WERI-Rb-1 (cell line): Measurements from ENCODE around the gene DHX38.

ENCODE experiments used
- DNase-seq: peaks from one replicate; pipeline ENCODE4 v3.0.0-alpha.2; 2020
- H3K27ac ChIP-seq: fragments of 250-450 bp; sonication (Bioruptor Pico); 2 replicates; pipeline ENCODE4 v1.5.1; 2020; ENCODE audit warnings: mild to moderate bottlenecking, moderate library complexity
- H3K27me3 ChIP-seq: fragments of 250-450 bp; sonication (Bioruptor Pico); 2 replicates; pipeline ENCODE4 v1.5.1; 2021; ENCODE audit warnings: mild to moderate bottlenecking, low read depth, moderate library complexity; ENCODE audit not compliant: insufficient read depth, severe bottlenecking
- H3K36me3 ChIP-seq: fragments of 250-450 bp; sonication (Bioruptor Pico); 2 replicates; pipeline ENCODE4 v1.5.1; 2020; ENCODE audit warnings: mild to moderate bottlenecking, moderate library complexity
- H3K4me3 ChIP-seq: 2 replicates; pipeline ENCODE4 v1.5.1; 2011; ENCODE audit warnings: low read depth, mild to moderate bottlenecking, control low read depth, low read length
- H3K9me3 ChIP-seq: fragments of 250-450 bp; sonication (Bioruptor Pico); 2 replicates; pipeline ENCODE4 v1.5.1; 2021; ENCODE audit warnings: mild to moderate bottlenecking, moderate library complexity; ENCODE audit not compliant: severe bottlenecking
- CTCF ChIP-seq: IDR thresholded peaks from 2 replicates; pipeline ENCODE4 v1.5.1; 2011; ENCODE audit warnings: low read depth, mild to moderate bottlenecking, control low read depth, inconsistent platforms, low read length

The DHX38 gene

GRCh38 chr16:72093448-72094265 lies at the start of gene DHX38, which contains the start of gene TXNL4B:
Gene DHX38, plus strand, starts transcription at chr16:72093847. Its CDS starts 2,311 bp downstream, at chr16:72096158.
Gene TXNL4B, minus strand, starts transcription at chr16:72093620. Its CDS starts 2,871 bp downstream, at chr16:72090749.
- peaks cover 46% of the 10 kb centered on the region for H3K36me3 ChIP-seq
- no peaks in the 10 kb centered on the region for H3K9me3 ChIP-seq
- no peaks in the 10 kb centered on the region for H3K27me3 ChIP-seq
- TF ChIP-seq CTCF = no peak
- peak within 1 kb of the TSS; percentile 84 for H3K27ac ChIP-seq
- DNase-seq = peak; percentile 95
- H3K4me3 ChIP-seq = peak within 1 kb of the TSS; percentile 98

GRCh38 chr16:72044296-72044695 lies 49.4 kb upstream of the DHX38 start:
- no peak overlapping the region for H3K27ac ChIP-seq
- DNase-seq = no peak
- H3K4me3 ChIP-seq = no peak overlapping the region
- H3K36me3 ChIP-seq = no peaks in the 10 kb centered on the region
- no peaks in the 10 kb centered on the region for H3K27me3 ChIP-seq
- no peak for TF ChIP-seq CTCF
- H3K9me3 ChIP-seq = peaks cover 3% of the 10 kb centered on the region

GRCh38 chr16:72044825-72045359 lies 48.8 kb upstream of the DHX38 start:
- Histone ChIP-seq H3K27me3 (no peaks in the 10 kb centered on the region), H3K27ac (no peak overlapping the region), H3K4me3 (no peak overlapping the region), H3K9me3 (peaks cover 3% of the 10 kb centered on the region), H3K36me3 (no peaks in the 10 kb centered on the region)
- TF ChIP-seq CTCF = no peak
- no peak for DNase-seq

- Histone ChIP-seq H3K9me3 (peaks cover 3% of the 10 kb centered on the region), H3K27ac (no peak overlapping the region), H3K27me3 (no peaks in the 10 kb centered on the region), H3K4me3 (no peak overlapping the region), H3K36me3 (no peaks in the 10 kb centered on the region)
- no peak for TF ChIP-seq CTCF
- DNase-seq = no peak
Observed at GRCh38 chr16:72049110-72049509, 44.5 kb upstream of the DHX38 start.

GRCh38 chr16:72050769-72051464 lies 42.7 kb upstream of the DHX38 start:
- no peak for TF ChIP-seq CTCF
- no peak overlapping the region for H3K4me3 ChIP-seq
- no peak overlapping the region for H3K27ac ChIP-seq
- DNase-seq = no peak
- peaks cover 3% of the 10 kb centered on the region for H3K9me3 ChIP-seq
- no peaks in the 10 kb centered on the region for H3K36me3 ChIP-seq
- no peaks in the 10 kb centered on the region for H3K27me3 ChIP-seq
